T-helper 1 cell (primary cell): ENCODE data around the gene BEST3.
"Not testable (repeated sequence)": the region's sequence is repeated elsewhere in the genome, so short reads cannot be mapped to it uniquely, and the experiment has no call there.

Source experiments
- DNase-seq, 5 donors: peaks; one replicate each; pipeline ENCODE4 v3.0.0-alpha.2; 2012 to 2020

Gene BEST3

DNA sequence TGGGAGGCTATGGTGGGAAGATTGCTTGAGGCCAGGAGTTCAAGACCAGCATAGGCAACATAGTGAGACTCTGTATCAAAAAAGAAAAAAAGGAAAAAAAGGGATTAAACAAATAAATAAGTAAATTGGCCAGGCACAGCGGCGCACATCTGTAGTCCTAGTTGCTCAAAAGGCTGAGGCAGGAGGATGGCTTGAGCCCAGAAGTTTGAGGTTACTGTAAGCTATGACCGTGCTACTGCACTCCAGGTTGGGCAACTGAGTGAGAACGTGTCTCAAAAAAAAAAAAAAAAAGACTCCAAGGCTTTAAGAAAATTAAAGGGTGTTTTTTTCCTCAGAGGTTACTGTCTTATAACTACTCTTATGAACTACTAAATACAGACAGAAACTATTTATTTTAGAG lies 11.7 kb downstream of the BEST3 start:
- no peak for DNase-seq

DNA sequence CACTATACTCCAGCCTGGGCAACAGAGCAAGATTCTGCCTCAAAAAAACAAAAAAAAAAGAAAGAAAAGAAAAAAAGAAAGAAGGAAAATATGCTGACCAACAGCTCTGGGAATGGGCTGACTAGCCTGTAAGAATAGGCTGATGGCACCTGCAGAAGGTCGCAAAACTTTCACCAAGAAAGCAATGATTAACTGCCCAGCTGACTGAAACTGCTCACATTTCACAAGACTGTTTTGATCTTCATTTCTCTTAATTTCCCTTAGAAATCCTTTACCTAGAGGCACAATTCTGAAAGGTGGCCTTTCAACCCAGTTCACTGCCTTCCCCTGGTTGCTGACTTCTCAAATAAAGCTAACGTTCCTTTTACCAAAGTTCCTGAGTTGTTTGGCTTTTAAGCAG lies 12.4 kb downstream of the BEST3 start:
- DNase-seq = no peak

DNA sequence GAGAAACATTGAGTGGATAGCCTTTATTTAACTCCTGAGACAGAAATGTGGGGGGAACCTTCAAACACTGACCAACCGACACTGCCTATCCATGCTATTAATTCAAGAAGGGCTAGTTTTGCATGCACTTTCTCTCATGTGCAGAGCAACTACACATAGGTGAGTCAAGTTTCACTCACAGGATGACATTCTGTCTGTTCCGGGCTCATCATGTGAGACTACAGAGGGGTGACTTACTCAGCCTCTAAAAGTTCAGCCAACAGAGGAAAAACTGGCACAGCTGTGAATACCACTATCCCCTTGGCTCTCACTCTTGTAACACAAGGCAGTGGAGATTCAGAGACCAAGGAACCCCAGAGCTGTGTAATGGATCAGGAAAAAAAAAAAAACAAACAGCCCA lies 13.3 kb downstream of the BEST3 start:
- DNase-seq = no peak

DNA sequence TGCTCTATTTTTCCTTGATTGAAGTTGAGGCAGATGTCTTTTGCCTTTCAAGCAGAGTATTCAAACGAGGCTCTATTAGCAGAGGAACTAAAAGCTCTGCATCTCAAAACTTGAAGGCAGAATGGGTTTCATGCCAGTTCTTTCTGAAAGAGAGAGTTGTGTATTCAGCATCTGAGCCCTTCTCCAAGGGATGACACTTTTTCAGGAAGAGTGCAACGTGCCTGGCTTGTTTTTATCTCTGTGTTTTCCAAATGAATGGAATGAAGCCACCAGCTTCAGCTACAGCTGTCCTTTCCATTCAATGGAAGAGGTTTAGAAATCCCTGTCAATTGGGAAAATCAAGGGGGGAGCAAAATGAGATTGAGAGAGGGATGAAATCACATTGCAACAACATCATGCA lies 14.6 kb downstream of the BEST3 start:
- DNase-seq = no peak

- DNase-seq = no peak
Observed at GRCh38 chr12:69682110-69682755, 16.9 kb downstream of the BEST3 start.

- DNase-seq = no peak
Observed at GRCh38 chr12:69679119-69679518, 20.0 kb downstream of the BEST3 start.

- no peak for DNase-seq
Observed at GRCh38 chr12:69676257-69677012, 22.7 kb downstream of the BEST3 start.

DNA sequence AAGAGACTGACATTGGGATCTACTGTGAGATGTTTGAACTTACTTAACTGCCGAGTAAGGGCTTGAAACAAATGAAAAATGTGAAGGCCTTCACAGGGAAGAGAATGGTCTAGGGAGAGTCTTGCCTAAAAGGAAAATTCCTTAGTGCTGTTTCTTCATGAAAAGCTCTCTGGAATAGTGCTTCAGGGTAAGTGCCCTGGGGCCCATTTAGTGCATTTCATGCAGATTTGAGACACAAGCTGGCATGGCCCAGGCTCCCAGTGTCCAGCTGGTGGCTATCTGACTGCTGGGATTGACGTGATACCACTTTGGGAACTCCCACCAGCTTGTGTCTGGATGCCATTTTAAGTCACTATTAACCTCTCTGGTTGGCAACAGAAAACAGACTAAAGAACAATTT lies 26.9 kb downstream of the BEST3 start:
- no peak for DNase-seq

GRCh38 chr12:69671597-69671996 lies 27.5 kb downstream of the BEST3 start:
- DNase-seq = no peak

DNA sequence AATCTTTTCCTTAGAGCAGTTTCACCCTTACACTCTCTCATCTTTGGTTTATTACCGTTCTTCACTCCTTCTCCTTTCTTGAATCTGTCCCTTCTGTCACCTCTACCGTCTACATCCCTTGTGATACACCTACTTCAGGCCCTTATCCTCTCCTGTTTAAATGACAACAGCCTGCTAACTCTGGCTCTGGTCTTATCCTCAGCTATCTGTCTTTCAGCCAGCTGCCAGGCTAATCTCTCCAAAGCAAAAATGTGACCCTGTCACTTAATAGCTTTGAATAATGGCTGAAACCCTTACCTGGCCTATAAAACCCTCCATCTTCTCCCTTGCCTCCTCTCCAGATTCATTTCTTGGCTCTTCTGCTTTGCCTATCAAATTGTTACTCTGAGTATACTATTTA lies 32.3 kb downstream of the BEST3 start:
- DNase-seq = no peak

GRCh38 chr12:69664930-69665377 lies 34.1 kb downstream of the BEST3 start:
- DNase-seq = not testable (repeated sequence)

DNA sequence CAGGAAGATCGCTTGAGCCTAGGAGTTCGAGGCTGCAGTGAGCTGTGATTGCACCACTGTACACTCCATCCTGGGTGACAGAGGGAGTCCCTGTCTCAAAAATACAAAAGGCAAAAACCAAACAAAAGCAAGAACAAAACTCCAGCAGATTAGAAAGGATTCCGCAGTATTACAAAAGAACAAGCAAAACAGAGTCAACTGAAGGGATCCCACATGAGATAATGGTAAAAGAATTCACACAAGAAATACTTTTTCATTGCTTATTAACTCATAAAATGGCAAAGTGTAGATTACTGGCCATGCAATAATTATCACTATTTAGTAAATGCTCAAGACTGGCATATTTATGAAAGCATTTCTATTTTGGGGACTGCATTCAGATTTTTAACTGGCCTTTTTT lies 35.4 kb downstream of the BEST3 start:
- no peak for DNase-seq

DNA sequence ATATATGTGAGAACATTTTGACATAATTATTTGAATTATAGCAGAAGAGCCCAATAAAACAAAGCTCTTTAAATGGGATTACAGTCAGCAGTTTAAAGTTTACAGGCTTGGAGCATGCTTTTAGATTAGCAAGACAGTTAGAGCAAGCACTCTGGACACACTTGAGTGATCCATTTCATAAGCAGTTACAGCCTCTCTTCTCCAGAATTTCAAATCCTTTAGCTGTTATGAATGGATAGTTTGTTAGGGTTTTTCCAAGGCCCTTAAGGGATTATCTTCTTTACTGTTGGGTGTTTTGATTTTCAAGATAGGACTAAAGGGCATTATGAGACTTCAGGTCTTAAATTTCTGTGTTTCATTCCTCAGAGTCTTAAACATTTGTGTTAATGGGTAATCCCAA lies 36.3 kb downstream of the BEST3 start:
- no peak for DNase-seq

GRCh38 chr12:69661386-69661785 lies 37.7 kb downstream of the BEST3 start:
- DNase-seq = no peak

- no peak for DNase-seq
Observed at GRCh38 chr12:69660164-69660863, 38.8 kb downstream of the BEST3 start.

GRCh38 chr12:69658203-69658602 lies 40.9 kb downstream of the BEST3 start:
- DNase-seq = no peak

DNA sequence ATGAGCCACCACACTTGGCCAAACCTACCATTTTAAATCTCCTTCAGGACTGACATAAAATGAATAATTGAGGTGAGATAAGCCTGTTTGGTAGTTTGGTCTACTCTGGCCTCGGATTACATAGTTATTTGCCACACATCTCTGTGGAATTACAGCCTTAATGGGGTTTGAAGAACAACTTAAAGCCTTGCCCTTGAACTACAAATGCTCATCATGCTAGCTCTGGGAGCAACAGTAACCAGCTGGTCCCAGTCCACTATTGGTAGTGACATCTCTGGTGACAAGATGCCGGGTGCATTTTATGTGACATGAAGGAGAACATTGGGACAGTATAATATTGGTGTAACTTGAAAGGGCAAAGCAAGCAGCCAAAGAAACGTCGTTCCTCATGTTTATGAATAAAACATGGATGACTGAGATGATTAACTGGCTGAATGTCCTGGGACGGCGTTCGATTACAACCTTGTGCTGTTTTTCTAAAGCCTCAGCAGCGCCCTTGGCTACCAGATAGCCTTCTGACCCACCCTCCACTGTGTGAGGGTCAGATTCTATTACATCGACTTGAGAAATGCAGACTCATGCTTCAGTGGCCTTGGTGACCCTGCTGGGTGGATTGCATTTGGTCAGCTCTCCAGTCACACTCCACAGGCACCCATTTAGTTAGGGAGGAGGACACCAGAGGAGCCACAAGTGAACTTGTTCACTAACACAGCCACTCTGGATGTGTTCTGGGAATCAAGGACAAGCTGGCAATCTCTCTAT lies 41.5 kb downstream of the BEST3 start:
- no peak for DNase-seq

DNA sequence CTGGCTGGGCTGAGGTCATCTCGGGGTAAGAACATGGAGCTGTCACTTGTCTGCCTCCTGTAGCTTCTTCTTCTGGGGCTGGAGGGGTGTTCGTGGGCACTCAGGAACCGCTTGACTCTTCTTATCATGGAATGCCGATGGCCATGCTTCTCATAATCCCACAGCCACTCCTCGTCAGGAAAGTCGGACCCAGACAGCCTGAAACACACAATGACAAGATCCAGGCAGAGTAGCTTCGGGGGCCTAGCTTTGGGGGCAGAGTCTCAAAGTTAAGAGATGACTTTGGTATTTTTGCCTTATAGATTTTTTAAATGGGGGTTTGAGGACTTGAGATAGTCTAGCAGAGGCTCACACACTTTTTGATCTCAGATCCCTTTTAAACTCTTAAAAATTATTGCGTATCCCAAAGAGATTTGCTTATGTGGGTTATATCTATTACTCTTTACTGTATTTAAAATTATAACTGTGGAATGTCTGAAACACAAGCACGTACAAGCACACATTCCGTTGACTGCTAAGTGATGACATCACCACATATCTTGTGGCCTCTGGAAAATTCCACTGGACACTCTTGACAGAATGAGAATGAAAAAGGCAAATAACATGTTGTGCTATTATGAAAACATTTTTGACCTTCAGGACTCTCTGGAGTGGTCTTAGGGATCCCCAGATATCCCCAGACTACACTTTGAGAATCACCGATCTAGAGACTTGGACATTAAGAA lies 43.3 kb downstream of the BEST3 start:
- no peak for DNase-seq

DNA sequence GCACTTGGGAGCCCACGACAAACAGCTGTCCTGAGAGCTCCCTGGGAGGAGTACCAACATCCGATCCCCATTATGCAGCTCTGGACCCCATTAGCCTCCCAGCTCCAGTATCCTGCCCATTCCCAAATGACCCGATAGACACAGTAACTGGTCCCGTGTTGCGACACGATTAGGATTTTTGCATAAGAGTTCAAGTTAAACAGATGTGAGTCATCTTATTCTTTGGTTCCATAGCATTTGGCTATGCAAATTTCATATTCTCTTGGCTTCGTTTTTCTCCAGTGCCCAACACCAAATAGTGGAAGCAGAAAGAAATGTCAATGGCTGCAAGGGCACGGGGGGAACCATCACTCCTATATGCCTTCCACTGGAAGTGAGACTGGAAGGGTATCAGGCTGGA lies 45.4 kb downstream of the BEST3 start:
- no peak for DNase-seq

GRCh38 chr12:69651922-69652321 lies 47.2 kb downstream of the BEST3 start:
- no peak for DNase-seq

DNA sequence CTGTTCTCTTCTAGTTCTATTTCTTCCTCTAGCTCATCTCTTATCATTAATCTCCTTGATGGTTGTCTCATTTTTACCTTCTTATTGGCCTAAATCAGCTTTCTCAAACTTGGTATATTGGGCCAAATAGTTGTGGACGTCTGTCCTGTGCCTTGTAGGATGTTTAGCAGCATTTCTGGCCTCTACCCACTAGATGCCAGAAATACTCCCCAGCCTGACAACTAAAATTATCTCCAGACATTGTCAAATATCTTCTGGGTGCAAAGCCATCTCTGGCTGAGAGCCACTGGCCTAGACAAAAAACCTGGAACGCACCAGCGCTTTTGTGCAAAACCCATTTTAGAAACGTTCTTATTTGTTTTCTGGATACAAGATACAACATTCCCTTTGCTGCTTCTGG lies 49.6 kb downstream of the BEST3 start:
- DNase-seq = no peak

DNA sequence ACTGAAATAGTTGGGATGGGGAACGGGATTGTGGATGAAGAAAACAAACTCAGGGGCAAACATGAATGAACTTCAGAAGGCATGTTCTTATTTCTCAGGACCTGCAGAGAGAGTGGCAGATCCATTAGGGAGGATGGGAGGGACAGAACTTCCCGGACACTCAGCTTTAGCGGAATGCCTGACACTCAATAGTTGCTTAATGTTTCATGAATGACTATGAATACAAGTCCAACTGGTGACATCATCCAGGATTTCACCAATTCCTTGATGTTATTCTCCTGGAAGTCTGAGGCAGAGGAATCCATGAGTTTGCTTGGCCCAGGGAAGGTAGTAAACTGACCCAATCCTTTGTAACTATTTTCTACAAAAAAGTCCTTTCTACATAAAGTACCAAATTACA lies 50.6 kb downstream of the BEST3 start:
- no peak for DNase-seq

DNA sequence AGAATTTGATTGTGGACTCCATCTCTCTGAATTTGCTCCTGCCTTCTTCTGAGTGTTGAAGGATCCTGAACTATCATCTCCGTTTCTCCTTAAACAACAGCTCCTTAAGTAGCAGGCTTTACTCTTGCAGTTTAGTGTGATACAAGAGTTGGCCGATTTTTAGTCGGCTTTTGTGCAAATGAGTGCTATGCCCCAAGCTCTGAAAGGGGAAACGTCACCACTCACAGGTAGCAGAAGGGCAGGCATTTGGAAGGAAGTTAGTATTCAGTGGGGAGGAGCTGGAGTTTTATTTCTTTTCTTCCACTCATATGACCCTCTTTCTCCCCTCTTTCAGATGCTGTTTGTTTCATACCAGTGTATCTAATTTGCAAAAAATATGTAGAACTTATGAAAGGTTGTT lies 51.9 kb downstream of the BEST3 start:
- no peak for DNase-seq
